NCI-H1417 treated with DMSO at 0.1 percent for 48 hours (cell line): ENCODE results near the gene TSR3.
A peak's percentile ranks its signal among the peaks of the same experiment; 100 is the strongest.
"Not testable (repeated sequence)": the region's sequence is repeated elsewhere in the genome, so short reads cannot be mapped to it uniquely, and the experiment has no call there.

Source experiments
- DNase-seq: peaks from one replicate; lab custom pipeline; 2025; lab: John Stamatoyannopoulos, UW

The TSR3 gene

DNA sequence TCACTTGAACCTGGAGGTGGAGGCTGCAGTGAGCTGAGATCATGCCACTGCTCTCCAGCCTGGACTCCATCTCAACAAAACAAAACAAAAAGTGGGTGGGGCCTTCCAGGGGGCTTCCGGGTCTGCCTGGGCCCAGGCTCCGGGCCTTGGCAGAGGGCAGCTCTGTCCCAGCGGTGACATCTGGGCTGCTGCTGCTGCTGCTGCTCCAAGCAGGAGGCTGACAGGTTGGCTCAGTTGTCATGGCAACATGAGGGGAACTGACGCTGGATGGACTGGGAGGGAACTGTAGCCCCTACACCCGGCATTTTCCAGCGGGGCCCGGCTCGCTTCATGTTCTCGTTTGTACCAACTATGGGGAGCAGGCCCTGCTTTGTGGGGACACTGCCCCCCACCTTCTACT is 14.2 kb downstream of the TSR3 start:
- no peak for DNase-seq

DNA sequence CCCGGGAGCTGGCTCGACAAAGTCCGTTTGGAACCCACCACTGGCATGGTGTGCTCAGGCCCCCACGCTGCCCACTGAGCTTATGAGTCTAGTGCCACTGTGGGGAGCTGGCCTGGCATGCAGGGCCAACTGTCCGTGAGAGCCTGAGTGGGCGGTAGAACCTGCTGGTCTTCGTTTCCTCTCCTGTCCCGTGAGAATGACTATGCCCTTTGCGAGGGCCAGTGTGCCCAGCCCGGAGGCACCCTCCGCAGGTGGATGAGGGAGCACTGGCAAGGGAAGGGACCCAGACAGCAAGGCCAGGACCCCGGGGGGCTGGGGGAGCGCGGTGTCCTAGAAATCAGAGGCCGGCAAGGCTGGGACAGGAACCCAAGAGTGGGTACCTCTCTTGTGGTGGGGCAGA is 15.1 kb downstream of the TSR3 start:
- no peak for DNase-seq

- DNase-seq = no peak
These were observed 15.7 kb downstream of the TSR3 start for GRCh38 chr16:1335996-1336395.

- DNase-seq = no peak
These were observed 16.3 kb downstream of the TSR3 start for GRCh38 chr16:1335211-1335971.

DNA sequence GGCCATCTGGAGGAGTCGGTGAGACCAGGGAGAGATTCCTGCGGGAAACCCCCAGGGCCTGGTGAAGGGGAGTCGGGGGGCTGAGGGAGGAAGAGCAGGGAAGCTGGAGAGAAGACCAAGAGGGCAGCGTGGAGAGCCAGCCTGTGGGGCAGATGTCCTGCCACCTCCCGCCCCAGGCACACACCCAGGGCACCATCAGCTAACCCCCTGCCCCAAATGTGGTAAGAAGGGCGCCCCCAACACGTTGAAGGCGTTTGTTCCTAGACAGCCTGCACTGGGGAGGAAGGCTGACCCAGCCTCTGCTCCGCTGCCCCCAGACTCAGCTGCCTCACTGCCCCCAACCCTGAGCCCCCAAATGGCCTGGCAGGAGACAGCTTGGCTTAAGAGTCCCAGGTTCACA is 16.9 kb downstream of the TSR3 start:
- DNase-seq = no peak

DNA sequence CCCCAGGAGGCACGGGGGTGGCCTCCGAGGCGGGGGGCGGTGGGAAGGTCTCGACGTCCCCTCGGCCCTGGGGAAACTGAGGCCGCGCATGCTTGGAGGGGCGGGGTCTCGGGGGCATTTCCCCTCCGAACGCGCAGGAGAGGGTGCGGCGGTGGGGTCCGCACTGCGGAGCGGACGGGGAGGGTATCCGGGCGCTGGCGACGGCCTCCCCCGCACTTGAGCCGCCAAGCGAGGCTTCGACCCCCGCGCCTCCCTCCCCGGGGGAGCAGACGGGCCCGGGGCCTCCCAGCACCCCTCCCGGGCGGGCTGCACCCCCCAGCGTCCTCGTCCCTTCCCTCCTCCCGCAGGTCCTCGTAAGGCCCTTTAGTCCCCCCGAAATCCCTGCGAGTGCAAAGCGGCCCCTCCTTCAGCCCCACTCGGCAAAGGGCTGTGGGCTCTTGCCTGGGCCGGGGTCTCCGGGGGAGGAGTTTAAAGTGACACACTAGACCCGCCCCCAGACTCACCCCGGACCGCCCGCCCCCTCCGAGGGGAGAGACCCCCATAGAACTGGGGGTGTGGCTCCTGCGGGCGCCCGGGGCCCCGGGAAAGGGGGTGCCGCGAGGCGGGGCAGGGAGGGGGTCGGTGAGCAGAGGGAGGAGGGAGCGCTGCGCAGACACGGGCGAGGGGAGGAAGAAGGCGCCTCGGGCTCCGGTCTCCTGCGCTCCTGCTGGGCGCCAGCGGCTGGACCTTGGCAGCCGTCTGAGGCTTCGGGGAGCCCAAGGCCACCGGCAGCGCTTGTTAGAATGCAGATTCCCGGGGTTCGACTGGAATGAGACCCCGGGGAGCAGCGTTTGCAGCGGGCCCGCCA is 17.6 kb downstream of the TSR3 start:
- DNase-seq = no peak

DNA sequence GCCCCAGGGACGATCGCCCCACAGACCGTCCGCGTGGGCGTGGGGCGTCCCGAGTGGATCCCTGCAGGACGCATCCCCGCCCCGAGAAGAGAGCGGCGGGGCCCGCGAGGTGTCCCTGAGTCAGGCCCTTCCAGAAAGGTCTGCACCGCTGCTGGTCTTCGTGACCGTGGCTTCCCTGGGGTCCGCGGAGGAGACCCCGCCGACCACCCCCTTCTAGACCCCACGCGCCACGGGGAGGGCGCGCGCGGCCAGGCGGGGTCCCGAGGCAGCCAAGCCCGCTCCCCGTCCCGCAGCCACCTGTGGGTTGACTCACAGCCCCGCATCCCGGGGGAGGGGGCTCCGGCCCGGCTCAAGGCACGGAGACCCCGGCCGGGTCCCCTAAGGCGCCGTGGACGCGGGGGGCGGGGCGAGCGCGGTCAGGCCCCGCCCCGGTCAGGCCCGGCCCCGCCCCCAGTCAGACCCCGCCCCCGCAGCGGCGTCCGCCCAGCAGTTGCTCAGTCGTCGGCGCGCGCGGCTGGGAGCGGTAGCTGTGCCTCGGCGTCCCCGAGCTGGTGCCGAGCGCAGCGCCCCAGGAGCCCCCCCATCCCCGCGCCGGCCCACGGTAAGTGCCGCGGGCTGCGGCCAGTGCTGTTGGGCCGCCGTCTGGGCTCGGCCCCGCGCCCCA is 18.4 kb downstream of the TSR3 start, which contains the start of gene BAIAP3:
Gene BAIAP3, plus strand, starts transcription at position 497 of the 664 bp plus-strand sequence. CDS start 4,905 bp downstream, outside the sequence.
- DNase-seq = no peak

GRCh38 chr16:1332618-1333148 is 19.0 kb downstream of the TSR3 start:
- no peak for DNase-seq

- peak; percentile 13 for DNase-seq
These were observed 19.7 kb downstream of the TSR3 start for GRCh38 chr16:1331712-1332617.

DNA sequence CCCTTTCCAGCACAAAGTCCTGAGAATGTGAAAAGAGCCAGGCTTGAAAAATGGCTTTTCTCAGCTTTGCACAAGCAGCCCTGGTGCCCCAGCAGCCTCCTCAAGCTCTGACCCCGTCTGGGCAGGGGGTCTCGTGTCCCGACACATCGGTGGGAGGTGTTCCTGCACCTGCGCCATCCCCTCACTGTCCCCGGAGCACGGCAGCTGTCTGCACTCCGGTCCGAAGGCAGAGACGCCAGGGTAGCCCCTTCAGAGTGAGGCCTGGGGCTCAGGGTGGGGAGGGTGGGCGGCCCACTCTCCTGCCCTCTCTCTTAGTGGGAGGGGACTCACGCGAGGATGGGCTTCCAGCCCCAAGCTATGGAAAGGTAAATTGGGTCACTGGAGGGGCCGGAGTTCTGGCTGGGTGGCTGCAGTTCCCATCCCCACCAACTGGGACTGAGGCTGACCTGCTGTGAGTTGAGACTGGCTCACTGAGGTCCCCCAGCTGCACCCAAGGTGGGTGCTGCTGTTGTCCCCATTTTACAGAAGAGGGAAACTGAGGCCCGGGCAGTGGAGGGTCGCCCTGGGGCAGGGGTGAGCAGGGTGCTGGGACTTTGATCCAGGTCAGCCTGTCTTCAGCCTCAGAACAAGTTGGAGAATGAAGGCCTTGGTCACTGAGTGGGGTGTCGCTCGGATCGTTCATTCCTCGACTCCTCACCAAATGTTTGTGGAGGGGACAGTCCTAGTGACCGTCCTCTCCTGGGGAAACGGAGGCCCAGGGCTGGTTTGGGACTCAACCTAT is 20.6 kb downstream of the TSR3 start:
- no peak for DNase-seq

GRCh38 chr16:1330260-1330914 is 21.3 kb downstream of the TSR3 start:
- DNase-seq = no peak

GRCh38 chr16:1328961-1329360 is 22.7 kb downstream of the TSR3 start:
- DNase-seq = not testable (repeated sequence)

GRCh38 chr16:1328136-1328535 is 23.5 kb downstream of the TSR3 start:
- not testable (repeated sequence) for DNase-seq

GRCh38 chr16:1327619-1327947 is 24.1 kb downstream of the TSR3 start:
- no peak for DNase-seq

DNA sequence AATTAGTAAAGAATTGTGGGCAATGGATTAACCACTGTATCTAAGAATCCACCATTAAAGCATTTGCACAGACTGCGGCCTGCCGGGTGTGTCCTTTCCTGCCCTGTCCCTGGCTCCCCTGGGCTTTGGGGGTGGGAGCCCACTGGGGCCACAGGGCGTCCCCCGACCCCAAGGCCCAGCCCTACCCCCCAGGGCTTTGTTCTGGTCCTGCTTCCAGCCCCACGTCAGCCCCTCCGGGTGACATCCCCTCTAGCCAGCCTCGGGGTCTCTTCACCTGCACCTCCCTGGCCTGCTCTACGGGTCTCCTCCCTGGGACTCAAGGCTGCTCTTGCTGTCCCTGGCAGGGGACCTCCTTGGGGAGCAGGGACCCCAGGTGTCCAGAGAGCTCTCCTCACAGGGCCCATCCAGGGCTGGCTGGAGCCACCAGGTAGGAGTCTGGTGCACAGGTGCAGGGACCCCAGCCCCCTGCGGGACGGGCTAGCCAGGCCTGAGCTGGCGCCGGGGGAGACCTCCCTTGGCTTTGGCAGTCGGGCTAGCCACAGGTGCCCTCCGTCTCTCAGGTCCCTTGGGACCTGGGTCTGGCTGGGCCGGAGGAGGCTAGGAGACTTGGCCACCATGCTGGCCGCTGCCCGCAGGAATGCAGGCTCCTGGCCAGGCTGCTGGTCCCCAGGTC is 24.6 kb downstream of the TSR3 start:
- no peak for DNase-seq

DNA sequence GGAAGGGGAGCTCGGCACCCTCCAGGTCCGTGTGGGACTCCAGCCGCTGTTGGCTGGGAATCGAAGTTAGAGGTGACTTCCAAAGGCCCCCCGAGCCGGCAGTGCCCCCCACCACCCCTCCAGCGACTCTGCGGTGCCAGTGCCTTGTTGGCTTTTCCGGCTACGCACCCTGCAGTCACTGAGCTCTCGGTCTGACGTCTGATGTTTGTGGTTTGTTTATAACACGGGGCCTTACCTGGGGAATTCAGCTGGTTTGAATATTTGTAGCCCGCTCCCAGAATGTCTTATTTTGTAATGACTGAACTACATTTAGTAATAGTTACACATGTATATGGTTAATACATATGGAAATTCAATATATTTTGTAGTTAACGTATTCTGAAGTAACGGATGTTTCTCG is 25.3 kb downstream of the TSR3 start:
- DNase-seq = no peak

GRCh38 chr16:1325673-1326371 is 25.9 kb downstream of the TSR3 start:
- DNase-seq = no peak

DNA sequence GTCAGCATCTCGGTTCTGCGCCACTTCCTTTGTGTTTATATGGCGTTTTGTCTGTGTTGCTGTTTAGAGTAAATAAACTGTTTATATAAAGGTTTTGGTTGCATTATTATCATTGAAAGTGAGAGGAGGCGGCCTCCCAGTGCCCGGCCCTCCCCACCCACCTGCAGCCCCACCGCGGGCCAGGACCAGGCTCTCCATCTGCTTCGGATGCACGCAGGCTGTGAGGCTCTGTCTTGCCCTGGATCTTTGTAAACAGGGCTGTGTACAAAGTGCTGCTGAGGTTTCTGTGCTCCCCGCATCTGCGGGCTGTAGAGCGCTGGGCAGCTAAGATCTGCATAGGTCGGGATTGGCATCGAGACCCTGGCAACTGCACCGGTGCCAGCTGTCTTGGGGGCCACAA is 26.4 kb downstream of the TSR3 start:
- no peak for DNase-seq

GRCh38 chr16:1324286-1324826 is 27.3 kb downstream of the TSR3 start:
- DNase-seq = no peak
